Hepatocyte (in vitro differentiated cells): ENCODE data around the gene P2RY2.

Experiments used
- CTCF ChIP-seq: fragments of 200-600 bp; sonication (generic); IDR thresholded peaks from 2 replicates; pipeline ENCODE4 v1.5.1; 2016; ENCODE audit warnings: antibody characterized with exemption, mild to moderate bottlenecking; ENCODE audit not compliant: poor library complexity
- EZH2phosphoT487 ChIP-seq: fragments of 200-600 bp; sonication (generic); IDR thresholded peaks from one replicate; pipeline ENCODE4 v1.6.1; 2018; ENCODE audit warnings: antibody characterized with exemption, mild to moderate bottlenecking, low read depth, moderate library complexity; ENCODE audit not compliant: unreplicated experiment, severe bottlenecking

GRCh38 chr11:73201888-73202780 is 15.9 kb upstream of the P2RY2 start:
- TF ChIP-seq CTCF (no peak), EZH2phosphoT487 (no peak)
